ENCODE results near the gene STAM2. TPM values are rescaled to one million over a fixed set of nuclear protein-coding genes. Genes with fewer than 3 reads are reported as not detected.
"Not testable (repeated sequence)": the region's sequence is repeated elsewhere in the genome, so short reads cannot be mapped to it uniquely, and the experiment has no call there.

The STAM2 gene
- total RNA-seq, 1 experiment from 2014 or later = 14.2 TPM

GRCh38 chr2:152171718-152172117, 3.8 kb downstream of the STAM2 start:
- Histone ChIP-seq H3K9ac (ENCODE audit: extremely low read depth, insufficient read length, low read length) (no peak overlapping the region), H2BK5ac (ENCODE audit: insufficient read length, low read length) (no peak overlapping the region), H3K23ac (ENCODE audit: insufficient read length, low read depth, low read length) (no peak overlapping the region), H2BK120ac (ENCODE audit: low read depth, low read length, poor library complexity, severe bottlenecking) (no peak overlapping the region), H4K91ac (ENCODE audit: insufficient read length, low read depth, low read length) (no peak overlapping the region), H3K56ac (ENCODE audit: insufficient read length, low read depth, low read length) (no peak overlapping the region), H4K20me1 (ENCODE audit: control insufficient read depth, insufficient read depth, insufficient read length) (no peaks in the 10 kb centered on the region), H3K27me3 (ENCODE audit: insufficient read depth, low read length) (no peaks in the 10 kb centered on the region), H3K4ac (ENCODE audit: low read depth, low read length) (no peak overlapping the region), H4K5ac (ENCODE audit: insufficient read length, low read depth, low read length) (no peak overlapping the region), H3K18ac (ENCODE audit: insufficient read length, low read depth, low read length) (no peak overlapping the region), H3K9me3 (ENCODE audit: control insufficient read depth, low read depth, low read length) (no peaks in the 10 kb centered on the region), H3K4me2 (ENCODE audit: insufficient read depth, insufficient read length, low read length) (no peak overlapping the region), H2BK20ac (ENCODE audit: low read depth, low read length, poor library complexity, severe bottlenecking) (no peak overlapping the region), H3K4me1 (ENCODE audit: insufficient read depth, low read length) (no peaks in the 10 kb centered on the region), H3K79me1 (ENCODE audit: insufficient read depth, low read depth, low read length, poor library complexity, severe bottlenecking) (no peaks in the 10 kb centered on the region), H3K79me2 (ENCODE audit: insufficient read depth, low read length) (0 out of 2 replicates have a peak, but pooled peaks cover 1% of the 10 kb centered on the region), H3K23me2 (ENCODE audit: insufficient read length, low read depth, low read length, poor library complexity, severe bottlenecking) (peaks cover 4% of the 10 kb centered on the region), H3T11ph (ENCODE audit: low read length) (no peak overlapping the region), H2BK12ac (ENCODE audit: insufficient read length, low read depth, low read length) (no peak overlapping the region), H3K27ac (ENCODE audit: insufficient read length, low read depth, low read length) (no peak overlapping the region), H2AFZ (ENCODE audit: low read length) (no peak overlapping the region), H4K8ac (replicated peaks; ENCODE audit: insufficient read length, low read depth, low read length) (no peak overlapping the region), H2BK15ac (ENCODE audit: low read depth, low read length) (no peak overlapping the region), H3K14ac (ENCODE audit: insufficient read depth, low read length) (no peak overlapping the region), H2AK5ac (ENCODE audit: insufficient read length, low read length) (no peak overlapping the region)
- H3K9me3 Mint-ChIP-seq = peaks cover 0 to under 1% of the 10 kb centered on the region in 2 experiments; a peak in 1 of 5 replicates
- peaks cover 8 to 9% of the 10 kb centered on the region in 2 experiments for H3K4me1 Mint-ChIP-seq
- H3K27me3 Mint-ChIP-seq (ENCODE audit: low read depth) = no peaks in the 10 kb centered on the region
- H3K4me3 Mint-ChIP-seq = no peak overlapping the region
- 0 out of 7 replicates have a peak, but pooled peaks cover 0 to 1% (median 0%) of the 10 kb centered on the region in 3 experiments for H3K36me3 Mint-ChIP-seq (ENCODE audit: insufficient read depth in 1 of 3, low read depth in 3 of 3)
- no peak for DNase-seq
- TF ChIP-seq CTCF (conservative IDR thresholded peaks at IDR 0.05) = no peak
- WGBS (ENCODE audit: extremely low coverage, insufficient read length, low lambda C conversion rate) = no CpG with 5 or more reads among the region's 4 CpGs
- no peak overlapping the region for H3K27ac Mint-ChIP-seq

- H4K91ac ChIP-seq (ENCODE audit: insufficient read length, low read depth, low read length); H3K4me3 Mint-ChIP-seq; H4K5ac ChIP-seq (ENCODE audit: insufficient read length, low read depth, low read length); H3T11ph ChIP-seq (ENCODE audit: low read length); H3K4me2 ChIP-seq (ENCODE audit: insufficient read depth, insufficient read length, low read length); H3K27me3 Mint-ChIP-seq (ENCODE audit: low read depth); H3K56ac ChIP-seq (ENCODE audit: insufficient read length, low read depth, low read length); H3K27me3 ChIP-seq (ENCODE audit: insufficient read depth, low read length); H3K79me2 ChIP-seq (ENCODE audit: insufficient read depth, low read length); H3K23me2 ChIP-seq (ENCODE audit: insufficient read length, low read depth, low read length, poor library complexity, severe bottlenecking); H2BK20ac ChIP-seq (ENCODE audit: low read depth, low read length, poor library complexity, severe bottlenecking); H3K9me3 ChIP-seq (ENCODE audit: control insufficient read depth, low read depth, low read length); H2AFZ ChIP-seq (ENCODE audit: low read length); H3K36me3 Mint-ChIP-seq (ENCODE audit: insufficient read depth in 1 of 3, low read depth in 3 of 3); H3K4ac ChIP-seq (ENCODE audit: low read depth, low read length); H4K20me1 ChIP-seq (ENCODE audit: control insufficient read depth, insufficient read depth, insufficient read length); H3K9me3 Mint-ChIP-seq; H3K4me1 Mint-ChIP-seq; H2BK15ac ChIP-seq (ENCODE audit: low read depth, low read length); H2AK5ac ChIP-seq (ENCODE audit: insufficient read length, low read length); H3K27ac ChIP-seq (ENCODE audit: insufficient read length, low read depth, low read length); H3K23ac ChIP-seq (ENCODE audit: insufficient read length, low read depth, low read length); H3K4me1 ChIP-seq (ENCODE audit: insufficient read depth, low read length); H3K27ac Mint-ChIP-seq; H2BK120ac ChIP-seq (ENCODE audit: low read depth, low read length, poor library complexity, severe bottlenecking); H3K14ac ChIP-seq (ENCODE audit: insufficient read depth, low read length); H3K9ac ChIP-seq (ENCODE audit: extremely low read depth, insufficient read length, low read length); H4K8ac ChIP-seq (replicated peaks; ENCODE audit: insufficient read length, low read depth, low read length); DNase-seq; H3K18ac ChIP-seq (ENCODE audit: insufficient read length, low read depth, low read length); H3K79me1 ChIP-seq (ENCODE audit: insufficient read depth, low read depth, low read length, poor library complexity, severe bottlenecking); H2BK5ac ChIP-seq (ENCODE audit: insufficient read length, low read length); H2BK12ac ChIP-seq (ENCODE audit: insufficient read length, low read depth, low read length): not testable (repeated sequence)
- no CpG with 5 or more reads among the region's 7 CpGs for WGBS (ENCODE audit: extremely low coverage, insufficient read length, low lambda C conversion rate)
Measured at GRCh38 chr2:152169158-152169557, 6.4 kb downstream of the STAM2 start.

Data from H9 (cell line).